GM12865 (cell line): ENCODE data around the gene PBLD.

Experiments used
- DNase-seq: peaks from one replicate; pipeline ENCODE4 v3.0.0; 2010; ENCODE audit warnings: low read depth
- H3K4me3 ChIP-seq: 2 replicates; pipeline ENCODE4 v1.5.1; 2011; ENCODE audit warnings: mild to moderate bottlenecking, low read depth, low read length, control low read depth
- CTCF ChIP-seq: IDR thresholded peaks from 2 replicates; pipeline ENCODE4 v1.5.1; 2011; ENCODE audit warnings: low read length, control low read depth, low read depth, inconsistent platforms; ENCODE audit not compliant: insufficient read depth; ENCODE audit errors: missing control alignments

PBLD gene

GRCh38 chr10:68310531-68310930 is 22.2 kb downstream of the PBLD start:
- no peak overlapping the region for H3K4me3 ChIP-seq
- TF ChIP-seq CTCF = no peak
- no peak for DNase-seq

- no peak overlapping the region for H3K4me3 ChIP-seq
- no peak for DNase-seq
- TF ChIP-seq CTCF = no peak
Observed at GRCh38 chr10:68305854-68306253, 26.9 kb downstream of the PBLD start.

- no peak overlapping the region for H3K4me3 ChIP-seq
- DNase-seq = no peak
Observed at GRCh38 chr10:68303849-68304412, 28.8 kb downstream of the PBLD start.

GRCh38 chr10:68302871-68303270 is 29.9 kb downstream of the PBLD start:
- TF ChIP-seq CTCF = no peak
- DNase-seq = no peak

More at GRCh38 chr10:68303849-68304412, 28.8 kb downstream of the PBLD start:
- no peak for TF ChIP-seq CTCF

GRCh38 chr10:68302503-68302823 is 30.3 kb downstream of the PBLD start:
- DNase-seq = no peak
- no peak overlapping the region for H3K4me3 ChIP-seq
- TF ChIP-seq CTCF = no peak

More at GRCh38 chr10:68302871-68303270, 29.9 kb downstream of the PBLD start:
- H3K4me3 ChIP-seq = no peak overlapping the region

GRCh38 chr10:68301790-68302502 is 30.8 kb downstream of the PBLD start:
- no peak overlapping the region for H3K4me3 ChIP-seq
- DNase-seq = peak; percentile 64
- TF ChIP-seq CTCF = peak; percentile 43

- TF ChIP-seq CTCF = no peak
- no peak for DNase-seq
- H3K4me3 ChIP-seq = no peak overlapping the region
Observed at GRCh38 chr10:68301301-68301700, 31.4 kb downstream of the PBLD start.
